Endothelial cell of umbilical vein (primary cell): Measurements from ENCODE around the gene MYCBP. TPM values are rescaled to one million over a fixed set of nuclear protein-coding genes. Genes with fewer than 3 reads are reported as not detected.

Experiments
- BruUV-seq: library from RNA; stranded (reverse); fragments of 400-500 nt; replicated peaks from 2 replicates; lab custom pipeline; 2021; lab: Mats Ljungman, UMichigan
- CTCF ChIA-PET: fragments of 300-600, 350-600 bp; sonication (Branson Sonifier 250); formaldehyde crosslinking; loops from one replicate; lab custom pipeline; 2021; ENCODE audit warnings: antibody characterized with exemption, inconsistent platforms; lab: Charles Lee
- POLR2A ChIA-PET: fragments of 300-600, 350-600 bp; sonication (Branson Sonifier 250); formaldehyde crosslinking; loops from one replicate; lab custom pipeline; 2021; ENCODE audit warnings: antibody characterized with exemption, inconsistent platforms; lab: Charles Lee
- DNase-seq: peaks from one replicate; pipeline ENCODE4 v3.0.0-alpha.2; 2011; ENCODE audit warnings: low read depth, low spot score
- FAIRE-seq: peaks from 2 replicates; lab custom pipeline; 2011; peaks lifted over from hg19 to GRCh38; lab: Jason Lieb, UNC
- H2AFZ ChIP-seq: 2 replicates; pipeline ENCODE4 v1.6.0; 2012; ENCODE audit warnings: low read depth, low read length, control low read depth, inconsistent platforms
- H3K27ac ChIP-seq: 2 replicates; pipeline ENCODE4 v1.5.1; 2011; ENCODE audit warnings: low read depth, mild to moderate bottlenecking, control low read depth, low read length, moderate library complexity; ENCODE audit not compliant: insufficient read depth
- H3K27me3 ChIP-seq, 2 experiments: 2 replicates each; pipeline versions ENCODE4 v1.6.0 to v1.6.1; 2011; ENCODE audit warnings: low read length in 2 of 2, mixed read lengths in 1 of 2; ENCODE audit not compliant: control insufficient read depth in 2 of 2, insufficient read depth in 2 of 2
- H3K36me3 ChIP-seq, 2 experiments: 2 replicates in 1 of 2; 3 replicates in 1 of 2; pipeline ENCODE4 v1.5.1; 2011; ENCODE audit warnings: low read length in 2 of 2, mild to moderate bottlenecking in 1 of 2, moderate library complexity in 1 of 2; ENCODE audit not compliant: control insufficient read depth in 2 of 2, insufficient read depth in 2 of 2; ENCODE audit errors: extremely low read depth in 1 of 2
- H3K4me1 ChIP-seq: 3 replicates; pipeline ENCODE4 v1.5.1; 2011; ENCODE audit warnings: mild to moderate bottlenecking, low read length; ENCODE audit not compliant: control insufficient read depth, insufficient read depth; ENCODE audit errors: extremely low read depth
- H3K4me2 ChIP-seq: 2 replicates; pipeline ENCODE4 v1.6.1; 2011; ENCODE audit warnings: low read length, control low read depth, mixed read lengths; ENCODE audit not compliant: insufficient read depth
- H3K4me3 ChIP-seq, 3 experiments: fragments of 200-600 bp in 1 of 3; sonication (generic), shearing (Covaris generic) in 1 of 3; replicated peaks in 1 of 3; 2 replicates each; pipeline ENCODE4 v1.5.1; 2011 to 2016; ENCODE audit warnings: control low read depth in 3 of 3, low read length in 3 of 3, mild to moderate bottlenecking in 2 of 3, inconsistent platforms in 1 of 3, low read depth in 1 of 3, moderate library complexity in 1 of 3; ENCODE audit not compliant: insufficient read depth in 1 of 3
- H3K79me2 ChIP-seq: 2 replicates; pipeline ENCODE4 v1.6.0; 2012; ENCODE audit warnings: low read length, inconsistent platforms; ENCODE audit not compliant: control insufficient read depth, insufficient read depth
- H3K9ac ChIP-seq: replicated peaks from 2 replicates; pipeline ENCODE3; 2011; ENCODE audit warnings: low read length, control low read depth; ENCODE audit not compliant: insufficient read depth; ENCODE audit errors: extremely low read depth
- H3K9me1 ChIP-seq: replicated peaks from 3 replicates; pipeline ENCODE4 v1.6.0; 2011; ENCODE audit warnings: mild to moderate bottlenecking, low read length; ENCODE audit not compliant: control insufficient read depth, insufficient read depth; ENCODE audit errors: extremely low read depth
- H3K9me3 ChIP-seq: replicated peaks from 2 replicates; pipeline ENCODE4 v1.5.1; 2012; ENCODE audit warnings: low read length, inconsistent platforms; ENCODE audit not compliant: control insufficient read depth, insufficient read depth
- H4K20me1 ChIP-seq: replicated peaks from 2 replicates; pipeline ENCODE3; 2011; ENCODE audit warnings: mild to moderate bottlenecking, low read length; ENCODE audit not compliant: control insufficient read depth, insufficient read depth; ENCODE audit errors: extremely low read depth
- CTCF ChIP-seq, 2 donors: IDR thresholded peaks; 1 replicate in 1 of 2; 2 replicates in 1 of 2; pipeline ENCODE4 v1.5.1; 2011; ENCODE audit warnings: low read length in 2 of 2, mild to moderate bottlenecking in 2 of 2, moderate library complexity in 2 of 2, control low read depth in 1 of 2, inconsistent platforms in 1 of 2, low read depth in 1 of 2; ENCODE audit not compliant: insufficient read depth in 1 of 2; ENCODE audit errors: extremely low read depth in 1 of 2
- EZH2 ChIP-seq: IDR thresholded peaks from 2 replicates; pipeline ENCODE4 v1.6.1; 2012; ENCODE audit warnings: borderline replicate concordance, low read depth, mild to moderate bottlenecking, moderate library complexity, low read length, inconsistent platforms; ENCODE audit not compliant: severe bottlenecking
- FOS ChIP-seq: IDR thresholded peaks from 2 replicates; pipeline ENCODE4 v1.6.1; 2011; ENCODE audit warnings: mild to moderate bottlenecking, low read length, moderate library complexity, borderline replicate concordance; ENCODE audit not compliant: insufficient read depth
- GATA2 ChIP-seq: IDR thresholded peaks from 2 replicates; pipeline ENCODE4 v1.7.0; 2011; ENCODE audit warnings: low read depth, mild to moderate bottlenecking, moderate library complexity, mixed read lengths, low read length; ENCODE audit not compliant: insufficient read length, insufficient read depth
- JUN ChIP-seq: IDR thresholded peaks from 2 replicates; pipeline ENCODE4 v1.6.1; 2011; ENCODE audit warnings: borderline replicate concordance, low read depth; ENCODE audit not compliant: insufficient read length, insufficient read depth
- MAX ChIP-seq: IDR thresholded peaks from 2 replicates; pipeline ENCODE4 v1.6.1; 2011; ENCODE audit not compliant: insufficient read depth, insufficient read length
- MYC ChIP-seq: IDR thresholded peaks from one replicate; pipeline ENCODE4 v1.6.1; 2011; ENCODE audit warnings: mild to moderate bottlenecking, low read depth, low read length
- POLR2A ChIP-seq: IDR thresholded peaks from 2 replicates; pipeline ENCODE4 v1.6.1; 2012; ENCODE audit warnings: low read depth, mild to moderate bottlenecking, control low read depth, low read length
- POLR2AphosphoS5 ChIP-seq: IDR thresholded peaks from 2 replicates; pipeline ENCODE4 v1.6.1; 2012; ENCODE audit warnings: low read depth, mild to moderate bottlenecking, control low read depth, low read length, moderate library complexity; ENCODE audit not compliant: insufficient read depth
- dilution Hi-C: fragments of 300-500 bp; cut with MboI; formaldehyde crosslinking; loops from one replicate; pipeline ENCODE4 v1.15.0; 2019; ENCODE audit warnings: low sequenced_read_pairs; ENCODE audit not compliant: extremely low pct_ligation_motif_present
- intact Hi-C: fragments of 100-400 bp; cut with micrococcal nuclease; formaldehyde crosslinking; loops from one replicate; pipeline ENCODE4 v1.10.0; 2022
- polyA plus RNA-seq, 4 experiments: library from polyadenylated mRNA; depleted of rRNA in 3 of 4; stranded (reverse) in 3 of 4; unstranded in 1 of 4; fragments of >200 nt; gene quantifications; 2 replicates each; pipeline versions ENCODE4 v1.2.1 to v1.2.3, GENCODE V29; 2011 to 2012; ENCODE audit warnings: missing spikeins in 1 of 4
- total RNA-seq: library from RNA; stranded (reverse); gene quantifications from 2 replicates; pipeline ENCODE4 v1.2.3, GENCODE V29; 2021

MYCBP gene
- total and polyA plus RNA-seq, 2 donors (not counting 3 experiments of a cell fraction or from before 2014, with no cell fraction given), result 9.5 to 23.1 TPM

GRCh38 chr1:38860454-38860795, 12.7 kb downstream of the MYCBP start:
- BruUV-seq, result no TSS peak
- dilution Hi-C loops (no loop called here), intact Hi-C loops (loop anchor here (10.0 kb wide), 1 partner anchor 714 kb away; the partner anchor contains the start of gene PABPC4)
- Histone ChIP-seq H3K9me1 (no peaks in the 10 kb centered on the region), H3K27ac (peak overlapping the region; percentile 36), H3K79me2 (peaks cover 19% of the 10 kb centered on the region), H3K9ac (peak overlapping the region; percentile 73), H3K4me3 (peak overlapping the region; percentile 42 to 87 (median 49)), H3K36me3 (peaks cover 7 to 10% of the 10 kb centered on the region in 2 experiments), H3K4me2 (peak overlapping the region; percentile 79), H4K20me1 (no peaks in the 10 kb centered on the region), H2AFZ (peak overlapping the region; percentile 90), H3K9me3 (no peaks in the 10 kb centered on the region), H3K4me1 (peaks cover 5% of the 10 kb centered on the region), H3K27me3 (no peaks in the 10 kb centered on the region)
- FAIRE-seq (peak; percentile 58), DNase-seq (peak; percentile 40)
- TF ChIP-seq JUN (no peak), POLR2AphosphoS5 (no peak), MYC (no peak), MAX (no peak), CTCF (IDR thresholded peaks at IDR 0.05; ENCODE audit: extremely low read depth in 1 of 2, insufficient read depth in 1 of 2, low read depth in 1 of 2, low read length in 2 of 2) (no peak), FOS (no peak), POLR2A (no peak), GATA2 (no peak), EZH2 (no peak)
- CTCF ChIA-PET, result no interaction called here
- POLR2A ChIA-PET, result no interaction called here
